GM21576 (cell line): ENCODE results near the gene MTMR12.
A peak's percentile ranks its signal among the peaks of the same experiment; 100 is the strongest.

ENCODE experiments used
- ATAC-seq: cut with Tn5 transposase; IDR thresholded peaks from one replicate; pipeline ENCODE4 v1.9.1; 2021; ENCODE audit warnings: mild to moderate bottlenecking, moderate library complexity; ENCODE audit not compliant: unreplicated experiment

MTMR12 gene, protein sequence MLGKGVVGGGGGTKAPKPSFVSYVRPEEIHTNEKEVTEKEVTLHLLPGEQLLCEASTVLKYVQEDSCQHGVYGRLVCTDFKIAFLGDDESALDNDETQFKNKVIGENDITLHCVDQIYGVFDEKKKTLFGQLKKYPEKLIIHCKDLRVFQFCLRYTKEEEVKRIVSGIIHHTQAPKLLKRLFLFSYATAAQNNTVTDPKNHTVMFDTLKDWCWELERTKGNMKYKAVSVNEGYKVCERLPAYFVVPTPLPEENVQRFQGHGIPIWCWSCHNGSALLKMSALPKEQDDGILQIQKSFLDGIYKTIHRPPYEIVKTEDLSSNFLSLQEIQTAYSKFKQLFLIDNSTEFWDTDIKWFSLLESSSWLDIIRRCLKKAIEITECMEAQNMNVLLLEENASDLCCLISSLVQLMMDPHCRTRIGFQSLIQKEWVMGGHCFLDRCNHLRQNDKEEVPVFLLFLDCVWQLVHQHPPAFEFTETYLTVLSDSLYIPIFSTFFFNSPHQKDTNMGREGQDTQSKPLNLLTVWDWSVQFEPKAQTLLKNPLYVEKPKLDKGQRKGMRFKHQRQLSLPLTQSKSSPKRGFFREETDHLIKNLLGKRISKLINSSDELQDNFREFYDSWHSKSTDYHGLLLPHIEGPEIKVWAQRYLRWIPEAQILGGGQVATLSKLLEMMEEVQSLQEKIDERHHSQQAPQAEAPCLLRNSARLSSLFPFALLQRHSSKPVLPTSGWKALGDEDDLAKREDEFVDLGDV

DNA sequence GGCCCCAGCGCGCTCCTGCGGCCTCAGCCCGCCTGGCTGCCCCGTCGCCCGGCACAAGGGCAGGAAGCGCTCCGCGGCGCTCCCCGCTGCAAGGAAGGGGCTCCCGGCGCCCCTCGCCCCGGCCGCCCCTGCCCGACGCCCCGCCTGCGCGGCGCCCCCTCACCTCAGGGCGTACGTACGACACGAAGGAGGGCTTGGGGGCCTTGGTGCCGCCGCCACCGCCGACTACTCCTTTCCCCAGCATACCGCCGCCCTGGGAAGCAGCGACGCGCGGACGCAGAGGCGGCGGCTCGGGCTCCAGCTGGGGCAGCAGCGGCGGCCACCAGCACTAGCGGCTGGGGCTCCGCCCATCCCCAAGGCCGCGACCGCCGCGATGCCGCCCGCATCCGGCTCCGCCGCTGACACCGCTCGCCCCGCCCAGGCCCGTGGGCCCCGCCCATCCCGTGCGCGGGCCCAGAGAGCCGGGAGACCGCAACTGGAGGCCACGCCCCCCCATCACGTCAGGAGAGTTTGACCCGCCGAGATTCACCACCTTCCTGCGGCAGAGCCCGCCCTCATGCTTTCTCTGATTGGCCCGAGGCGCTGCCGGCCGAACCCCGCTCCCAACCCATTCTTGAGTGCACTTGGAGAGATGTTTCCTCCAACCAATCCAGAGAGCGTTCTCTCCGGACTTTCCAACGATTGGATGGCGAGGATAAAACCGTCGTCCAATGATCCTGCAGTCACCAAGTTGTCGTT lies at the start of gene MTMR12:
Gene MTMR12, minus strand, starts transcription at position 345 of the 738 bp plus-strand sequence. Its CDS starts 101 bp downstream, at position 244.
- ATAC-seq = peak; percentile 90

DNA sequence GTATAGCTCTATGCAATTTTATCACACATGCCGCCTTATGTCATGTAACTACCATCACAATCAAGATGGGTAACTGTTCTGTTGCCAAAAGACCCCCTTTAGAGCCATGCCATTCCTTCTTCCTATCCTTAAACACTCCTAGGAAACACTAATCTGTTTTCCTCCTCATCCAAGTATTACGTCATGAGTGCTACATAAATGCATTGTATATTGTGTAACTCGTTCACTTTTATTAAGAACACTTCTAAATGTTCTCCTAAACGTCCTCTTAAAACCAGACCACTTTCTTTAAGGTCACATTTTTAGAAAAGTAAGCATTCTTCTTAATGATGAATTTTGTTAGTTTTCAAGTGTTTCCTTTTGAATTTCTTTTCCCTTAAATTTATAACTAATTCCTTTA lies 49.8 kb upstream of the MTMR12 start:
- no peak for ATAC-seq

DNA sequence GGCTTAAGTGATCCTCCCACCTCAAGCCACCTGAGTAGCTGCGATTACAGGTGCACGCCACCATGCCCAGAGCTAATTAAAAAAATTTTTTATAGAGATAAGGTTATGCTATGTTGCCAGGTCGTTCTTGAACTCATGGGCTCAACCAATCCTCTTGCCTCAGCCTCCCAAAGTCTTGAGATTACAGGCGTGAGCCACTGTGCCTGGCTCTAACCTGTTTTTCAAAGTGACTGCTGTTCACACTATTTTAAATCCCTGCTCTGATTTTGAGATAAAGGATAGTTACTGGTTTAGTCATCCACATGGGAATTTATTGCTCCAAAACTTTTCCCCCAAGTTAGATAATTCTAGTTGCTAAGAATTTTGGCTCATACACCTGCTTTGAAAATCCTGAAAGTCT lies 48.2 kb upstream of the MTMR12 start:
- ATAC-seq = no peak

DNA sequence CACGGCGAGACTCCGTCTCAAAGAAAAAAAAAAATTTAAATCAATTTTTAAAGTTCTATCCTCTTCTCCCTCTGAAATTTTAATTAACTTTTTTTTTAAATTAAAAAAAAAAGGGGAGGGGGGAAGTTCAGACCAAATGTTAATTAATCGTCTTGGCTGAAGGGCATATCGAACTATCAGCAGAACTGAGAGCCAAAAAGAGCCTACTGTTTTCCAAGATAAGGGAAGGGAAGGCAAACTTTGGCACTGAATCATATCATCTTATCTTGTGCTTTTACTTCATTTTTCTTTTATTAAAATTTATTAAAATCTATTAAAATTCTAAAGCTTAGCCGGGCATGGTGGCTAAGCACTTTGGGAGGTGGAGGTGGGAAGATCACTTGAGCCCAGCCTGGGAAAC lies 45.9 kb upstream of the MTMR12 start:
- no peak for ATAC-seq

DNA sequence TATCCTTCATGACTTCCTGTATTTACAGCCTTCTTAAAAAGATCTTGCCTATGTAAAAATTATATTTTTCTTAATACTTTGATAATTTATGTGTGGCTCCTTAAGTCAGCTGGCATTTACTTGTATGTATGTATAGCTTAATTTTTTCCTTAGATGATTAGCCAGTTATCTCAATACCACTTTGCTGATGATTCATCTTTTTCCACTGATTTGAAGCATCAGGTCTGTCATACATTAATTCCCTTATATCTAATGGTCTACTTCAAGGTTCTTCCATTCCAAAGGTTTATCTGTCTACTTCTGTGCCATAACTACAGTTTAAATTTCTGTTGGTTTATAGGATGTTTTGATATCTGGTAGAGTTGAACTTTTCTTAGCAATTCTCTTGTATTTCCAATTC lies 44.9 kb upstream of the MTMR12 start:
- no peak for ATAC-seq

DNA sequence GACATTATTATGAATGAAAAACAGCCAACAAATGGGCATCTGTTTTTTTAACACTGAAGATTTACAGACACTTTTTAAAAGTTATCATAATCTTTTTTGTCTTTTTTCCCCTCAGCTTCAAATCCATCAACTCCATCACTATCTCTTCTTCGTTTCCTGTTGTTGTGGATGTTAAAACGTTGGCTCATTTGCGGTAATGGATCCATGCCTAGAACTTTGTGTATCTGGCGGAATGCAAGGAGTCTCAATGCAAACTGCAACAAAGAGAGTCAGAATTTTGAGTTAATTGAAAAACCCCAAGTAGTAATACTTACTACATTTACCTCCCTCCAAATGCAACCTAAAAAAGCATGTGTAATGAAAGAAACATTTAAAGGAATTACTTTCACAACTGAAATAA lies 42.9 kb upstream of the MTMR12 start:
- ATAC-seq = no peak

DNA sequence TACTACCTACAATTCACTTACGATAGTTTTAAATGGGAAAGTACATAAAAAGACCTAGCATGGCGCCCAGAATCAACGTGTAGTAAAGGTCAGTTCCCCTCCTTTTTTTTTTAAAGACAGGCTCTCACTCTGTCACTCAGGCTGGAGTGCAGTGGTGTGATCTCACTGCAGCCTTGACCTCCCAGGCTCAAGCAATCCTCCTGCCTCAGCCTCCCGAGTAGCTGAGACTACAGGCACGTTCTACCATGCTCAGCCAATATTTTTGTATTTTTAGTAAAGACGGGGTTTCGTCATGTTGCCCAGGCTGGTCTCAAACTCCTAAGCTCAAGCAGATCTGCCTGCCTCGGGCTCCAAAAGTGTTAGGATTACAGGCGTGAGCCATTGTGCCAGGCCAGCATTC lies 40.7 kb upstream of the MTMR12 start:
- no peak for ATAC-seq

DNA sequence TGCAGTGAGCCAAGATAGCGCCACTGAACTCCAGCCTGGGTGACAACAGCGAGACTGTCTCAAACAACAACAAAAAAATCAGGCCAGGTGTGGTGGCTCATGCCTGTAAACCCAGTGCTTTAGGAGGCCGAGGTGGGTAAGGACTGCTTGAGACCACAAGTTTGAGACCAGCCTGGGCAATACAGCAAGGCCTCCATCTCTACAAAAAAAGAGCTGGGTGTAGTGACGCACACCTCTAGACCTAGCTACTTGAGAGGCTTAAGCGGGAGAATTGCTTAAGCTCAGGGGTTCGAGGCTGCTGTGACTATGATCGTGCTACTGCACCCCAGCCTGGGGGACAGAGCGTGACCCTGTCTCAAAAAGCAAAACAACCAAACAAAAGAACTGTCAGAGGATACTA lies 39.9 kb upstream of the MTMR12 start:
- ATAC-seq = no peak

DNA sequence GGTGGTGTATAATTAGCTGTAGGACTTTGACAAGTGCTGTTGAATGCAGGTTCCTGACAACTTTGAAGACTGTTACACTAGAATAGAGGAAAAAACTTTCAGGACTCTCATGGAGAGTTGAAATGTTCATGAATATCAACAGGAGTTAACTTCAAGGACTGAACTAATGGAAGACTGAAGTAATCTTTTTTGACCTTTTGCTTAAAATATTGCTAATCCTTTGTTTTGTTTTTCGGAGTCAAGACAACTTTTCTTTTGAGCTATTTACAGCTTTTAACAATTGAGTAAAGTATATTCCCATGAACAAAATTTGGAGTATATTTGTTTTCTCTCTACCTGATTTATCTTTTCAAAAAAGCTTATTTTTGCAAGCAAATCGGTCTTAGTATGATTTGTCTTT lies 34.1 kb upstream of the MTMR12 start:
- no peak for ATAC-seq

DNA sequence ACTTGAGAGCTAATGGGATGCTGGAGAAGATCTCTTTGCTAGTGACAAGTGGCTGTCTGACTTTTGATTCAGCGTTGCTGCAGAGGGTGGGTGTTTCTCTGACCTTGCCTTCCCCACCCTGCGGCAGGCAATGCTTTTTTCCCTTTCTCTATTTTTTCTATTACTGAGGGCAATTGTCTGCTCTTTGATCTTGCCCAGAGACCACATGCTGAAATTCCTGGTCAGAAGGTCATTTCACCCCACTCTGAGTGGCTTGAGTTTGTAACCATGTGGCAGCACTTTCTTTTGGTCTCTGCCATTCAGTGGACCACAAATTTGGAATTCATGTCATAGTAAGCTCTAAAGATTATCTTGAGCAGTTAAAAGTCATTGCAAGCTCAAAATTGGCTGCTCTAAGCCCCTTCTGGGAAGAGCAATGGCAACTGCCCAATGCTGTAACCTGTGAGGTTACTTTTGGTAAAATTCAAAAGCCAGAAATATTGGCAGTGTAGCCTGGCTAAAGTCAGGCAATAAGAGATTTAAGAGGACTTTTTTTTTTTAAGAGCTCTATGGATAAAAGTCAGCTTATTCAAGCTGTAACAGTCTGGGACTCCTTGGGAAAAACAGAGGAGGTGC lies 30.4 kb upstream of the MTMR12 start:
- no peak for ATAC-seq

DNA sequence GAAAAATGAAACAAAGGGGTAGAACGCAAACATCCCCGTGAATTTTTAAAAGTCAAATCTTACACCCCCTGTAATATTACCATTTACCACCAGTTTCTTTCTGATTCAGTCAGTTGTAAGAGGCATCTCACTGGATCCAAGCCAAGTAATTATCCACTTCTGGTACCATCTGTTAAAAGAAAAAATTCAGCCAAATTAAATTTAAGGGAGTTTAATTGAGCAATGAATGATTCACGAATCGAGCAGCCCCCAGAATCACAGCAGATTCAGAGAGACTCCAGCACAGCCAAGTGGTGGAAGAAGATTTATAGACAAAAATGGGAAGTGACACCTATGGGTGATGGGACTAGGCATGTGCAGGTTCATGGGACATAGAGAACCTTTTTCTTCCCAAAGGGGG lies 29.9 kb upstream of the MTMR12 start:
- no peak for ATAC-seq

DNA sequence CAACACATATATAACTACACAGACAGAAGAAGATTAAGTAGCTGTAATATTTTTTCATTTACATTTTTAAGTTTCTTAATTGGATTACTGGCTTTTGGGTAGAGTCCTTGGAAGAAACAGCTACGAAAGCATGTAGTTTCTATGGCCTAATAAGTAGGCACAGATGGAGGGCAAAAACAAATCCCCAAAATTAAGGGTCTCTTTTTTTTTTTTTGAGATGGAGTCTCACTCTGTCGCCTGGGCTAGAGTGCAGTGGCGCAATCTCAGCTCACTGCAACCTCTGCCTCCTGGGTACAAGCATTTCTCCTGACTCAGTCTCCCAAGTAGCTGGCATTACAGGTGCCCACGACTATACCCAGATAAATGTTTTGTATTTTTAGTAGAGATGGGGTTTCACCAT lies 27.1 kb upstream of the MTMR12 start:
- ATAC-seq = no peak

DNA sequence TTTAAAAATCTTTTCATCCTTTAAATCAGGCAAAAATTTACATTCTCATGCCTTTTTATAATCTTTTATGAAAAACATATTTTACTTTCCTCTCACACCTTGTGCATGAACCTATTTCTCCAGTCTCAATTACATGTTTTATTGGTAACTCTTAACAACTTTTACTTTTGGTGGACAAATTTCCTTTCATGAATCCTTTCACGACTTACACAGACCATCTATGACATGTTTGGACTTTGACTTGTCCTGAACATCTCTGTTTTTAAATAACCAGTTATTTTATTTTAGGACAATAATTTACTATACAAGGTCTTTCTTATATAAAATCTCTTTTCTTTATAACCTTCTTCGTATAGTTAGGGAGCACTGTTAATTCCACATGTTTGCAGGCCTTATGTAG lies 26.5 kb upstream of the MTMR12 start:
- no peak for ATAC-seq

DNA sequence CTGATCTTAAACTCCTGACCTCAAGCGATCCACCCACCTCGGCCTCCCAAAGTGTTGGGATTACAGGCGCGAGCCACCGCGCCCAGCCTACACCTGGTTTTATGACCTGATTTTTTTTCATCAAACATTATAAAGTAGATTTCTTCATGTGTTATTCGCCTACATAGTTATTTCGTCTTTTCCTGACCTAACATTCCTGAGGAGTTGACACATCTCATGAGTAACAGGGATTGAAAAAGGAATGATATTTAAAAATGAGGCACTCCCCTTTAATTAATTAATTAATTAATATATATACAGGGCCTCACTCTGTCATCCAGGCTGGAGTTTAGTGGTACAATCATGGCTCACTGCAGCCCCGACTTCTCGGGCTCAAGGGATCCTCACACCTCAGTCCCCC lies 20.2 kb upstream of the MTMR12 start:
- no peak for ATAC-seq

DNA sequence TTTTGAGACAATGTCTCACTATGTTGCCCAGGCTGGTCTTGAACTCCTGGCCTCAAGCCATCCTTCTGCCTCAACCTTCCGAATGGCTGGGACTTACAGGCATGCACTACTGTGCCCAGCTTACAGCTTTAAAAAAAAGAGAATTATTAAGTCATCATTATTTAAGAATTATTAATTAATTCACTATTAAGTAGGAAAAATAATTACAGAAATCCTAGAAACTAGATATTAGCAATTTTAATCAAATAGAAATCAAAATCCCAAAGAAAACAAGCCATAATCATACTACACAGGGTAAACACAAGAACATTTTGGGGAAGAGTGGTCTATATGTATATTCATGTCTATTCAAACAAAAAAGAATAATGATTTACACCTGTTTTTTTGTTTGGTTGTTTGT lies 19.6 kb upstream of the MTMR12 start:
- ATAC-seq = no peak

DNA sequence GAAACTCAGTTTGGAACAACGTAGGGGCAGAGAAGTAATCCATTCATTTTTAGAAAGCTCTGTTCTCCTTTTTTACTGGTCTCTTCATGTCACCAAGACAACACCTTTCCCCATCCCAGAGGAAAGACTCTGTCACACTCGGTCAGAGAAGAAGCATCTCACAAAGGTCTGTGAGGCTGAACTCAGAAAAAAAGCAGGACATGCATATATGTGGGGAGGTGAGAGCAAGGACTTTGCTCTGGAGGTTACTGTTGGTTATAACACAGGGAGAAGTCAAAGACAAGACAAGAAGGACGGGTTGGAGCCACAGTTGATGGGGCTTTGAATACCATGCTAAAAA lies 19.2 kb upstream of the MTMR12 start:
- ATAC-seq = no peak

DNA sequence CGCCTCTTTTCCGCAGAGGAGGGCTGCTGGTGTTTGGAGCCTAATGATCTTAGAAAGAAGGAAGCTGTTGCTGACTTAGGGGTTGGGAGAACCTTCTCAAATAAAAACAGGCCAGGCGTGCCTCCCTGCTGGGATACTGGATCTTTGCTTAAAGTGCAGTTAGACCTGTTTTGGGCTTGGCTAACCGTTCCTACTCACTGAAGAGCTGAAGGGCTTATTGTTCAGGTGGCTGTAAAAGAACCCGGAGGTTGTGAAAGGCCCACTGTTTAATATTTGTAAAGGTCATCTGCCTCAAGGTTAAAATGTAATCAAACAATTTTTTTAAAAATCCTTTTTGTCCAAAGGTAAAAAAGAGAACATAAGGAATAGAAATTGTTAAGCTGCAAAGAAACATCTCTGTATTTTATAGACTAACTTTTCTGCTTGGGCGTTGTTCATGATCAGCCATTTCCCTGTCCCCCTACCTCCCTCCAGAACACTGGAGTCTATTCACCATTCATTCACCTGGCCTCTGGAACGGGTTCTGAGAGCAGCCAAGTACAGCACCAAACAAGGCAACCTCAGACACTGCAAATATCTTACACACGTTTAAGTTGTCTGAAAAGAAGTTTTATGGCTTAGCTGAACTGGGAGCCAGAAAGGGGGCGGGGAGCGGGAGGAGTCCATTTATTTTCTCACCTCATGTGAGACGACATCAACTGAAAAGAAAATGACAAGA lies 18.6 kb upstream of the MTMR12 start:
- ATAC-seq = no peak

DNA sequence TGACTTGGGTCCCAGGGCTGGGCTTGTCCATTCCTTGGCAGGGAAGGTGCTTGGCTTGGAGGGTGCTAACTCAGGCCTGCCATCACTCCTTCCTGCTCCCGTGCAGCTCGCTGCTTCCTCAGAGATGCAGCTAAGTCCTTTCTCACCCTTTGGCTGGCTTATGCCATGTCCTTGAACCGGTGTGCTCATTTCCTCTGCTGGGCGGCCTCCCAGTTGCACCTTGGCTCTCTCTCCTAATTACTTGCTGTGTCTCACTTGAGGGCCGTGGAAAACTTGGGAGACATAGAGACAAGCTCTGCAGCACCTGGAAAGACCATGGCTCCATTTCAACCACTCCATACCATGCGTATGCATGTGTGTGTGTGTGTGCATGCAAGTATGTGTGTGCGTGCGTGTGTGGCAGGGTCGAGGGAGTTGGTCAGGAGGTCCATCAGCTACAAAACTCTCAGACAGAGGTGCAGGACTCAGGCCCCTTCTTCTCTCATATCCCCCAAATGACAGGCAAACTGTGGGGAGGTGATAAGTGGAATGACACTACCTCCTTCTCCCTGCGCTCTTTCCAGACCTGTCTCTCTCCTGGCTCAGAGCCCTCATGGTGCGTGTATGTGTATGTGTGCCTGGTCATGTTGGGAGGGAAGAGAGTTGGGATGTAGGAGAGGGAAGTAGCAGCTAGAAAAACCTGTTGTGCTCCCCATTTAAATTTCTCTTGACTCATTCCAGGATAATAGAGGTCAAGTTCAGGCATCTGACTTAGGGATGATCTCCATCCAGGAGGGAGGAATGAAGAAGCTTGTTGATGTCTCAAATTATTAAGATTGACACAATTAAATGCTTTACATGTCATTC lies 17.6 kb upstream of the MTMR12 start:
- ATAC-seq = no peak

DNA sequence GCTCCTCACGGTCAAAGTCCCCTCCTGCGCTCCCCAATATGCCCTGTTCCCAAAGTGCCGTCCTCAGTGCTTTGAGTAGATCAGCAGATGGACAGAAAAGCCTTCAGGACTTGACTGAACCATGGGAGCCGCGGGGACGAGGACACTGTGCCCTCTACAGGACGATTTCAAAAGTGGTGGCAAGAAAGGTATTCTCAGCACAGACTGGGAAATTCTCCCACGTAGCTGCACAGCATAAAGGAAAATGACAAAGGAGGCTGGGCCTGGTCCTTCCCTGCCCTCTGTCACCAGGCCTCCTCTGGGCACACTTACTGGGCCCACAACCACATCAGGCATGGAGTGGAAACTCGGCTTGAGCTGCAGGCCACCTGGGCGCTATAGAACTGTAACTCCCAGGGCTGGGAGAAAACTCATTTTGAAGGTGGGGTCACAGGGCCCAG lies 16.7 kb upstream of the MTMR12 start:
- ATAC-seq = peak; percentile 73
